CD4-positive, alpha-beta T cell (primary cell): Measurements from ENCODE around the gene NPSR1. TPM values are rescaled to one million over a fixed set of nuclear protein-coding genes. Genes with fewer than 3 reads are reported as not detected.

Source experiments
- ATAC-seq: fragments of 200-7000 bp; cut with Tn5 transposase; one replicate; pipeline ENCODE4 v1.10.0; 2022; ENCODE audit warnings: mild to moderate bottlenecking; ENCODE audit not compliant: poor library complexity
- CTCF ChIA-PET: fragments of 350-600 bp; sonication (Branson Sonifier 250); formaldehyde crosslinking; loops from one replicate; lab custom pipeline; 2021; ENCODE audit warnings: antibody characterized with exemption, inconsistent platforms; lab: Charles Lee
- POLR2A ChIA-PET: fragments of 350-600 bp; sonication (Branson Sonifier 250); formaldehyde crosslinking; loops from one replicate; lab custom pipeline; 2021; ENCODE audit warnings: antibody characterized with exemption, inconsistent platforms; lab: Charles Lee
- DNase-seq, 14 experiments: peaks; one replicate each; pipeline ENCODE4 v3.0.0-alpha.2; 2013 to 2020; ENCODE audit warnings: mixed read lengths in 2 of 14
- H3K27ac ChIP-seq, 2 donors: one replicate each; pipeline versions ENCODE4 v1.5.1 to v1.7.0; 2013; ENCODE audit warnings: low read length in 2 of 2, low read depth in 1 of 2, mild to moderate bottlenecking in 1 of 2
- H3K27me3 ChIP-seq, 2 experiments: 1 replicate in 1 of 2; 2 replicates in 1 of 2; pipeline versions ENCODE4 v1.6.1 to v1.7.0; 2013; ENCODE audit warnings: low read length in 2 of 2, control low read depth in 1 of 2, mild to moderate bottlenecking in 1 of 2, moderate library complexity in 1 of 2; ENCODE audit not compliant: insufficient read depth in 2 of 2, control insufficient read depth in 1 of 2
- H3K36me3 ChIP-seq: one replicate; pipeline ENCODE4 v1.6.1; 2013; ENCODE audit warnings: low read length, control low read depth; ENCODE audit not compliant: insufficient read depth
- H3K4me1 ChIP-seq: one replicate; pipeline ENCODE4 v1.6.1; 2013; ENCODE audit warnings: low read length, control low read depth; ENCODE audit not compliant: insufficient read depth
- H3K4me3 ChIP-seq: one replicate; pipeline ENCODE4 v1.5.1; 2013; ENCODE audit warnings: mild to moderate bottlenecking, low read length, moderate library complexity
- H3K9me3 ChIP-seq, 2 experiments: 1 replicate in 1 of 2; 2 replicates in 1 of 2; pipeline versions ENCODE4 v1.6.1 to v1.7.0; 2013; ENCODE audit warnings: low read length in 2 of 2, mild to moderate bottlenecking in 2 of 2, control low read depth in 1 of 2, moderate library complexity in 1 of 2; ENCODE audit not compliant: control insufficient read depth in 1 of 2, insufficient read depth in 1 of 2
- H3K27ac Mint-ChIP-seq: one replicate; pipeline ENCODE4 v1.8.0; 2020; ENCODE audit warnings: mixed read lengths
- H3K27me3 Mint-ChIP-seq: one replicate; pipeline ENCODE4 v1.8.0; 2021; ENCODE audit warnings: mixed read lengths
- H3K36me3 Mint-ChIP-seq: one replicate; pipeline ENCODE4 v1.8.0; 2021; ENCODE audit warnings: low read depth, mixed read lengths
- H3K4me1 Mint-ChIP-seq: one replicate; pipeline ENCODE4 v1.8.0; 2021; ENCODE audit warnings: low read depth, mixed read lengths
- H3K4me3 Mint-ChIP-seq: one replicate; pipeline ENCODE4 v1.8.0; 2020; ENCODE audit warnings: mild to moderate bottlenecking, mixed read lengths
- H3K9me3 Mint-ChIP-seq: one replicate; pipeline ENCODE4 v1.8.0; 2020; ENCODE audit warnings: mixed read lengths
- intact Hi-C, 2 experiments: fragments of 100-400 bp; cut with DNase I in 1 of 2; cut with micrococcal nuclease in 1 of 2; formaldehyde crosslinking; loops; one replicate each; pipeline versions ENCODE4 v1.15.1 to v1.9.0; 2023 to 2025; cut with DNase I, micrococcal nuclease
- total RNA-seq, 174 experiments: library from RNA in 2 of 174; stranded (reverse) in 2 of 174; gene quantifications; one replicate each; pipeline ENCODE4 v1.2.3 and lab custom pipeline; 2021 to 2026
- TF ChIP-seq, protein P1 (sequence below): fragments of 200-600 bp; IDR thresholded peaks from one replicate; pipeline ENCODE4 v1.8.0; 2022; ENCODE audit warnings: antibody characterized with exemption, mild to moderate bottlenecking

Gene NPSR1
- total RNA-seq, 2 experiments from 2014 or later: not detected

DNA sequence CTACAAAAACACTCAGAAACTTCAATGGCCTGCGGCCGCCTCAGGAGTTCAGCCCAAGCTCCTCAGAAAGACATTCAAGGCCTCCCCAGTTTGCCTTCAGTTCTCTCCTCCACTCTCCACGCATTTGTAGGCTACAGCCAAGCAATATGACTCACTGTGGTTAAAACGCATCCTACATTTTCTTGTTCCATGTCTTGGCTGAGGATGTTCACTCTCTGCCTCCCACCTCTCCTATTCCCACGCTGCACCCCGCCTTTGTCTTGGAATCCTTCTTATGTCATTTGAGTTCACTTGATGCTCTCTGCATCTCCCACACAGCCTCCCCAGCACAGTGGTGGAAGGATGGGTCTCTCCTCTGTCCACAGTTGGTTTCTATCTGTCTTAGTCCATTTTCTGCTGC, 184.8 kb downstream of the NPSR1 start:
- TF ChIP-seq, protein P1, sequence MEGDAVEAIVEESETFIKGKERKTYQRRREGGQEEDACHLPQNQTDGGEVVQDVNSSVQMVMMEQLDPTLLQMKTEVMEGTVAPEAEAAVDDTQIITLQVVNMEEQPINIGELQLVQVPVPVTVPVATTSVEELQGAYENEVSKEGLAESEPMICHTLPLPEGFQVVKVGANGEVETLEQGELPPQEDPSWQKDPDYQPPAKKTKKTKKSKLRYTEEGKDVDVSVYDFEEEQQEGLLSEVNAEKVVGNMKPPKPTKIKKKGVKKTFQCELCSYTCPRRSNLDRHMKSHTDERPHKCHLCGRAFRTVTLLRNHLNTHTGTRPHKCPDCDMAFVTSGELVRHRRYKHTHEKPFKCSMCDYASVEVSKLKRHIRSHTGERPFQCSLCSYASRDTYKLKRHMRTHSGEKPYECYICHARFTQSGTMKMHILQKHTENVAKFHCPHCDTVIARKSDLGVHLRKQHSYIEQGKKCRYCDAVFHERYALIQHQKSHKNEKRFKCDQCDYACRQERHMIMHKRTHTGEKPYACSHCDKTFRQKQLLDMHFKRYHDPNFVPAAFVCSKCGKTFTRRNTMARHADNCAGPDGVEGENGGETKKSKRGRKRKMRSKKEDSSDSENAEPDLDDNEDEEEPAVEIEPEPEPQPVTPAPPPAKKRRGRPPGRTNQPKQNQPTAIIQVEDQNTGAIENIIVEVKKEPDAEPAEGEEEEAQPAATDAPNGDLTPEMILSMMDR: no peak
- intact Hi-C loops: no loop called here
- ATAC-seq: no peak

DNA sequence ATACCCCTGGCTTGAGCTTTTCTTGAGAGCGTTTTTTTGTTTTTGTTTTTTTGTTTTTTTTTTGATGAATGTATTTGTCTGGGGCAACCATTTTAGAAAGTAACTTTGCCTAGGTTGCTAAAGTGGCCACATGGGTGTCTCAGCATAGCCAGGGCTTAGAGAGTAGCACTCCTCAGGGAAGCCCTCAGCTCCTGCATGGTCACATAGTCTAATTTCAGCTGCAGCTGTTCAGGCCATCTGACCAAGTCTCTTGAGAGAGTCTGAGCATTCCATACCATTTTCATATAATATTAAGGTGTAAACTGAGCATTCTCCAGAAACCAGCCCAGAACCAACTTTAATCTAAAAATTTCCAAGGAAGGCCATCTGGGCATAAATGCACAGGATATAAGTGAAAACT, 186.4 kb downstream of the NPSR1 start:
- CTCF ChIA-PET: no interaction called here

More for the DNA sequence above, 184.8 kb downstream of the NPSR1 start:
- H3K4me3 Mint-ChIP-seq: no peak overlapping the region
- ChIA-PET CTCF (no interaction called here), POLR2A (no interaction called here)
- no peak for DNase-seq
- no peaks in the 10 kb centered on the region for H3K36me3 Mint-ChIP-seq
- H3K9me3 Mint-ChIP-seq: no peaks in the 10 kb centered on the region
- H3K4me1 ChIP-seq: no peaks in the 10 kb centered on the region
- H3K27me3 Mint-ChIP-seq: peaks cover 32% of the 10 kb centered on the region
- no peak overlapping the region for H3K27ac Mint-ChIP-seq
- peaks cover 0 to 2% of the 10 kb centered on the region in 2 experiments for H3K27me3 ChIP-seq
- H3K9me3 ChIP-seq: no peaks in the 10 kb centered on the region
- H3K4me1 Mint-ChIP-seq: no peaks in the 10 kb centered on the region
- no peak overlapping the region for H3K27ac ChIP-seq
- H3K4me3 ChIP-seq: no peak overlapping the region
- no peaks in the 10 kb centered on the region for H3K36me3 ChIP-seq

DNA sequence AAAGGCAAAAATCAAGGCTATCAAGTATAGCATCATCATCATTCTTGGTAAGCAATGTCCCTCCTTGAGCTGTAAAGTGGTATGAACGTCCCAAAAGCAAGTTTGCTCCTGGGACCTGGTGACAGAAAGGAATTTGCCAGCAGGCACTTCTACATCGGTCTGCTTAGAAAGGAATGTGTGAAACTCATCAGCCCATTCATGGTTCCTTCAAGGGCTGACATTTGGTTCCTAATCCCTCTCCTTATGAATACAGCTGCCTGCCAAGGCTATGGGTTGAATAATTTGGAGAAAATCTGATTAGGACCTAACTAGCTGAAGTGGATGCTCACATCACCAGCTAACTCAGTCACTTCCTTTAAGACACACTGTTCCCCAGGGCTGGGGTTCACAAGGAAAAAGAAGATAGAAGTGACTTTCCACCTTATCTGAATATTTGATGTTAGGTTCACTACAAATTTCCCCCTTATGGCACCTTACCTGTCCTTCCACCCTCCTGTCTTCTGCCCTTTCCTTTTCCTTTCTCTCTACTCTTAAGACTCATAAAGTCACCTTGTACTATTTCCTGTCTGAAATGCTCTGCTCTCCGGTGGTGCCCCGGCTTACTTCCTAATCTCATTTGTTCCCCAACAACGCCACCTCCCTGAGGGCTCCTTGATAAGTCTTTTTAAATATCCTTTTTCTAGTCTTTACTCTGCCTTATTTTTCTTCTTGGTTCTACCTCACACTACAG, 187.1 kb downstream of the NPSR1 start:
- Mint-ChIP-seq H3K9me3 (no peaks in the 10 kb centered on the region), H3K27me3 (peaks cover 27% of the 10 kb centered on the region), H3K4me3 (no peak overlapping the region), H3K4me1 (no peaks in the 10 kb centered on the region), H3K36me3 (no peaks in the 10 kb centered on the region), H3K27ac (no peak overlapping the region)
- TF ChIP-seq, protein P1: no peak
- intact Hi-C loops: no loop called here
- Histone ChIP-seq H3K4me1 (no peaks in the 10 kb centered on the region), H3K27ac (no peak overlapping the region), H3K27me3 (peaks cover 0 to 6% of the 10 kb centered on the region in 2 experiments), H3K9me3 (peaks cover 0 to 5% of the 10 kb centered on the region in 2 experiments), H3K36me3 (no peaks in the 10 kb centered on the region), H3K4me3 (no peak overlapping the region)
- ChIA-PET CTCF (no interaction called here), POLR2A (no interaction called here)
- no peak for DNase-seq
- no peak for ATAC-seq

More for the DNA sequence above, 186.4 kb downstream of the NPSR1 start:
- DNase-seq (no peak), ATAC-seq (no peak)
- TF ChIP-seq, protein P1: no peak
- Histone ChIP-seq H3K9me3 (peaks cover 0 to under 1% of the 10 kb centered on the region in 2 experiments), H3K4me1 (no peaks in the 10 kb centered on the region), H3K36me3 (no peaks in the 10 kb centered on the region), H3K4me3 (no peak overlapping the region), H3K27ac (no peak overlapping the region), H3K27me3 (peaks cover 0 to 3% of the 10 kb centered on the region in 2 experiments)
- POLR2A ChIA-PET: no interaction called here
- Mint-ChIP-seq H3K4me1 (no peaks in the 10 kb centered on the region), H3K4me3 (no peak overlapping the region), H3K36me3 (no peaks in the 10 kb centered on the region), H3K9me3 (no peaks in the 10 kb centered on the region), H3K27ac (no peak overlapping the region), H3K27me3 (peaks cover 28% of the 10 kb centered on the region)
- intact Hi-C loops: no loop called here
